Psoas muscle (tissue), 8 donors: ENCODE measurements around the gene CYB561D1. TPM values are rescaled to one million over a fixed set of nuclear protein-coding genes. Genes with fewer than 3 reads are reported as not detected.

ENCODE experiments used
- ATAC-seq, 4 donors: fragments of 200-7000 bp; cut with Tn5 transposase; one replicate each; pipeline ENCODE4 v1.9.1; 2020; ENCODE audit warnings: moderate library complexity in 3 of 4, mild to moderate bottlenecking in 2 of 4
- DNase-seq, 2 donors: peaks; one replicate each; pipeline ENCODE4 v3.0.0-alpha.2; 2020
- H3K27ac ChIP-seq: fragments of 200-600 bp; one replicate; pipeline ENCODE4 v1.8.0; 2022
- H3K27me3 ChIP-seq, 3 donors: fragments of 200-600 bp in 1 of 3; one replicate each; pipeline versions ENCODE4 v1.6.1 to v1.8.0; 2013 to 2022; ENCODE audit warnings: low read length in 2 of 3, mild to moderate bottlenecking in 2 of 3, moderate library complexity in 1 of 3; ENCODE audit not compliant: insufficient read depth in 3 of 3
- H3K36me3 ChIP-seq, 2 donors: fragments of 200-600 bp in 1 of 2; one replicate each; pipeline versions ENCODE4 v1.6.1 to v1.8.0; 2013 to 2022; ENCODE audit warnings: low read depth in 1 of 2, mild to moderate bottlenecking in 1 of 2, moderate library complexity in 1 of 2; ENCODE audit not compliant: insufficient read depth in 1 of 2
- H3K4me1 ChIP-seq: fragments of 200-600 bp; one replicate; pipeline ENCODE4 v1.8.0; 2022
- H3K4me3 ChIP-seq: fragments of 200-600 bp; one replicate; pipeline ENCODE4 v1.8.0; 2022; ENCODE audit warnings: mild to moderate bottlenecking
- H3K9me3 ChIP-seq: fragments of 200-600 bp; one replicate; pipeline ENCODE4 v1.8.0; 2022
- WGBS, 3 donors: extraction: QIAGEN DNeasy Blood & Tissue Kit; methylation state at CpG; one replicate each; pipeline versions ENCODE4 v1.1.6 to v1.1.7; 2013; 5-methylcytosine and 5-hydroxymethylcytosine counted together
- intact Hi-C, 2 donors: fragments of 100-400 bp; cut with DNase I; formaldehyde crosslinking; loops; one replicate each; pipeline versions ENCODE4 v1.11.0 to v1.14.2; 2022
- polyA plus RNA-seq, 3 donors: library from polyadenylated mRNA; stranded (reverse); fragments of 200-250 nt; gene quantifications; one replicate each; pipeline ENCODE4 v1.2.3, GENCODE V29; 2013
- total RNA-seq, 4 donors: library from RNA; stranded (reverse); fragmentation: NEBNext Ultra II Directional in 2 of 4; extraction: Animal tissue kit (Norgen Biotek cat#: 25700) in 2 of 4; gene quantifications; one replicate each; pipeline versions ENCODE4 v1.2.1 to v1.2.4, GENCODE V29; 2021 to 2023
- TF ChIP-seq, protein P1 (sequence below): fragments of 200-600 bp; IDR thresholded peaks from one replicate; pipeline ENCODE4 v1.8.0; 2022; ENCODE audit warnings: antibody characterized with exemption
- donor health status: healthy with polysubstance abuse.
- donor health status: DM: no; HTN: no; CAD: no; lungs with moderate emphysema.
- donor health status: Bipolar disorder and iron deficiency.
- donor health status: healthy.
- donor health status: DM: yes; HTN: yes; CAD: no.
- donor health status: DM: no; HTN: no; CAD: no.
- donor health status: DM: no; HTN: no; CAD: no.
- donor health status: DM: yes; HTN: yes; CAD: no.

Gene CYB561D1
- total and polyA plus RNA-seq, 7 donors, result 1.8 to 15.0 (median 3.5) TPM

- TF ChIP-seq, protein P1, sequence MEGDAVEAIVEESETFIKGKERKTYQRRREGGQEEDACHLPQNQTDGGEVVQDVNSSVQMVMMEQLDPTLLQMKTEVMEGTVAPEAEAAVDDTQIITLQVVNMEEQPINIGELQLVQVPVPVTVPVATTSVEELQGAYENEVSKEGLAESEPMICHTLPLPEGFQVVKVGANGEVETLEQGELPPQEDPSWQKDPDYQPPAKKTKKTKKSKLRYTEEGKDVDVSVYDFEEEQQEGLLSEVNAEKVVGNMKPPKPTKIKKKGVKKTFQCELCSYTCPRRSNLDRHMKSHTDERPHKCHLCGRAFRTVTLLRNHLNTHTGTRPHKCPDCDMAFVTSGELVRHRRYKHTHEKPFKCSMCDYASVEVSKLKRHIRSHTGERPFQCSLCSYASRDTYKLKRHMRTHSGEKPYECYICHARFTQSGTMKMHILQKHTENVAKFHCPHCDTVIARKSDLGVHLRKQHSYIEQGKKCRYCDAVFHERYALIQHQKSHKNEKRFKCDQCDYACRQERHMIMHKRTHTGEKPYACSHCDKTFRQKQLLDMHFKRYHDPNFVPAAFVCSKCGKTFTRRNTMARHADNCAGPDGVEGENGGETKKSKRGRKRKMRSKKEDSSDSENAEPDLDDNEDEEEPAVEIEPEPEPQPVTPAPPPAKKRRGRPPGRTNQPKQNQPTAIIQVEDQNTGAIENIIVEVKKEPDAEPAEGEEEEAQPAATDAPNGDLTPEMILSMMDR, result no peak
- Histone ChIP-seq H3K4me3 (no peak overlapping the region), H3K4me1 (peaks cover 36% of the 10 kb centered on the region), H3K27ac (peak overlapping the region; percentile 16), H3K9me3 (no peaks in the 10 kb centered on the region), H3K36me3 (peaks cover 0 to 39% of the 10 kb centered on the region in 2 donors), H3K27me3 (no peaks in the 10 kb centered on the region)
- intact Hi-C loops, result no loop called here
- no peak for ATAC-seq
- WGBS, 3 donors, result 50 to 67% (median 56%) methylated on average over 3 of the region's 3 CpGs
- no peak for DNase-seq
Observed at GRCh38 chr1:109502364-109502851, 8.5 kb downstream of the CYB561D1 start.

DNA sequence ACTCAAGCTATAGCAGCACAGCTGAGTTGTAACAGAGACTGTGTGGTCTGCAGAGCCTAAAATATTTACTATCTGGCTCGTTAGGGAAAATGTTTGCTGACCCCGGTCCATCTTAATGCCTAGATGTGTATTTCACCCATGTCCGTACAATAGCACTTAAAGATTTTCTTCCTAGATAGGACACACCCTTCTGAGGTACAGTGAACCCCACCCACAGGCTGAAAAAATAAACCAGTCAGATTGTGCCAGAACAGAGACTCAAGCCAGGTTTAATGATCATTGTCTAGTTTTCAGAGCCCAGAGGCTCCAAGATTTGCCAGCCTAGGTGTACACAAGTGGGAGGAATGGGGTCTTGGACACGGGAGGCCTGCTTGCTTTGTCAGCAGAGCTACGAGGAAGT lies 10.0 kb downstream of the CYB561D1 start:
- peaks cover 46% of the 10 kb centered on the region for H3K4me1 ChIP-seq
- ATAC-seq, result no peak
- H3K9me3 ChIP-seq, result no peaks in the 10 kb centered on the region
- WGBS, 3 donors, result 70 to 73% (median 70%) methylated on average over 5 of the region's 5 CpGs
- no peak overlapping the region for H3K4me3 ChIP-seq
- TF ChIP-seq, protein P1, result no peak
- H3K27me3 ChIP-seq, result no peaks in the 10 kb centered on the region
- no peak for DNase-seq
- no peak overlapping the region for H3K27ac ChIP-seq
- H3K36me3 ChIP-seq, result peaks cover 0 to 39% of the 10 kb centered on the region in 2 donors
- intact Hi-C loops, result no loop called here

DNA sequence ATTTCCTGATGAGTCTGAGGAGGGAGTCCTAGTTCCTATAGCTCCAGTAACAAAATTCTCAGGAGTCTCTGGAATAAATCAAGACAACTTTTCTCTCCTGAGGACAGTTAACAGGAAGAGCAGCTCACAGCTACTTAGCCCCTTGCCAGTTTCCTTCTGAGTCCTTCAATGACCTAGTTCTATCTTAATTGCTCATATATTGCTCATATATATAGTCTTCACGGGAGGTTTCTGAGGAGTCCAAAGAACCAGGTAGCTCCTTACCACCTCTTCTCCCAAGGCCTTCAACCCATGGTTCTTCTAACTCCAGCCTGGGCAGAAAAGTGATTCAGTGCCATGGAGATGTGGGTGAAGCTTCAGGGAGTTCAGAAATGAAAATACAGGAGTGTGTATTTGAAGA lies 11.1 kb downstream of the CYB561D1 start:
- 78 to 92% (median 90%) methylated on average over 1 of the region's 1 CpG for WGBS, 3 donors
- H3K36me3 ChIP-seq, result peaks cover 0 to 34% of the 10 kb centered on the region in 2 donors
- DNase-seq (no peak), ATAC-seq (no peak)
- H3K9me3 ChIP-seq, result no peaks in the 10 kb centered on the region
- H3K27ac ChIP-seq, result no peak overlapping the region
- TF ChIP-seq, protein P1, result no peak
- intact Hi-C loops, result no loop called here
- H3K27me3 ChIP-seq, result no peaks in the 10 kb centered on the region
- no peak overlapping the region for H3K4me3 ChIP-seq
- H3K4me1 ChIP-seq, result peaks cover 43% of the 10 kb centered on the region

DNA sequence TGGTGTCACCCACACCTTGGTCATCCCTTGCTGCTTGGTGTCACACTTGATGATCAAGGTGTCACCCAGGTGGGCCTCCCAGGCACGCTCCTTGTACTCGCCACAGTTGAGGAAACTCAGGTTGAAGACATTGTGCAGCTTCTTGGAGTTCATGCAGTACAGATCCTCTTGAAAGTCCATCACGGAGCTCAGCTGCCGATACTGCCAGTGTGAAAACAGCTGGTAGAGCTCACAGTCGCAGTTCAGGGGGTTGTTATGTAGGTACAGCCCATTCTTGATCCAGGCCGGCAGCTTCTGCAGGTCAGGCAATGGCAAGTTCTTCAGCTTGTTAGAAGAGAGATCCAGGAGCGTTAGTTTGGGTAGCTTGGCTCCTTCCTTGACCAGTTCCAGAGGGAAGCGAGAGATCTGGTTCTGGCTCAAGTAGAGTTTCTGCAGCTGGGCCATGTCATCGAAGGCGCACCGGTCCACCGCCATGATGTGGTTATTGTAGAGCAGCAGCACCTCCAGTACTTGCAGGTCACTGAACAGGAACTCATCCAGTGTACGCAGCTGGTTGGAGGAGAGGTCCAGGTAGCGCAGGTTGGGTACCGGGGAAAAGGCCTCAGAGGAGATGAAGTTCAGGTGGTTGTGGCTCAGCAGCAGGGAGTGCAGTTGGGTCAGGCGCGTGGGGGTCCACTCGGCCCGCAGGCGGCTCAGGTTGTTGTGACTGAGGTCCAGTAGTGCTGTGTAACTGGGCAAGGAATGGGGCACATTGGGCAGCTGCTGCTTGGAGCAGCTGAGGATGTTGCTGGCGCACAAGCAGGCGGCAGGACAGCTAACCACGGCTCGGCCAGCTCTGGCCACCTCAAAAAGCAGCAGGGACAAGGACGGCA lies 14.3 kb downstream of the CYB561D1 start:
- Histone ChIP-seq H3K9me3 (no peaks in the 10 kb centered on the region), H3K27me3 (no peaks in the 10 kb centered on the region), H3K4me3 (peak overlapping the region; percentile 83), H3K4me1 (peaks cover 44% of the 10 kb centered on the region), H3K27ac (peak overlapping the region; percentile 85), H3K36me3 (peaks cover 0 to 21% of the 10 kb centered on the region in 2 donors)
- DNase-seq (peak in 1 of 2 donors; percentile 60), ATAC-seq (peak in 3 of 4 donors; percentile 27 to 71 (median 59))
- intact Hi-C loops, result no loop called here
- TF ChIP-seq, protein P1, result no peak
- WGBS, 3 donors, result 44 to 64% (median 49%) methylated on average over 25 of the region's 25 CpGs
